DND-41 (cell line): ENCODE data around the gene A1BG.

Experiments used
- ATAC-seq: fragments of 200-7000 bp; cut with Tn5 transposase; 3 replicates; pipeline ENCODE4 v1.9.1; 2021; ENCODE audit warnings: low read depth; ENCODE audit not compliant: insufficient read depth
- DNase-seq: peaks from one replicate; pipeline ENCODE4 v3.0.0-alpha.2; 2020
- H2AFZ ChIP-seq: 2 replicates; pipeline ENCODE4 v1.6.0; 2012; ENCODE audit warnings: low read depth, low read length
- H3K27ac ChIP-seq: 2 replicates; pipeline ENCODE4 v1.5.1; 2012; ENCODE audit warnings: low read length, inconsistent platforms
- H3K27me3 ChIP-seq: fragments of 200-600 bp; sonication (generic); 2 replicates; pipeline ENCODE4 v1.6.0; 2012; ENCODE audit warnings: low read length, mild to moderate bottlenecking, inconsistent platforms; ENCODE audit not compliant: insufficient read depth, poor library complexity
- H3K36me3 ChIP-seq: 2 replicates; pipeline ENCODE4 v1.5.1; 2012; ENCODE audit warnings: low read length, inconsistent platforms; ENCODE audit not compliant: insufficient read depth
- H3K4me1 ChIP-seq: 2 replicates; pipeline ENCODE4 v1.5.1; 2012; ENCODE audit warnings: mild to moderate bottlenecking, low read length; ENCODE audit not compliant: insufficient read depth
- H3K4me2 ChIP-seq: 2 replicates; pipeline ENCODE4 v1.6.0; 2012; ENCODE audit warnings: mild to moderate bottlenecking, moderate library complexity, low read length, inconsistent platforms; ENCODE audit not compliant: insufficient read depth
- H3K4me3 ChIP-seq, 2 experiments: fragments of 200-600 bp in 1 of 2; shearing (Covaris generic) in 1 of 2; 2 replicates each; pipeline ENCODE4 v1.5.1; 2012 to 2016; ENCODE audit warnings: inconsistent platforms in 2 of 2, low read length in 2 of 2, mild to moderate bottlenecking in 2 of 2, low read depth in 1 of 2, moderate library complexity in 1 of 2
- H3K79me2 ChIP-seq: 2 replicates; pipeline ENCODE4 v1.6.0; 2012; ENCODE audit warnings: low read length, inconsistent platforms; ENCODE audit not compliant: insufficient read depth
- H3K9ac ChIP-seq: 2 replicates; pipeline ENCODE4 v1.6.0; 2012; ENCODE audit warnings: low read depth, mild to moderate bottlenecking, inconsistent platforms, low read length, moderate library complexity
- H3K9me3 ChIP-seq: 2 replicates; pipeline ENCODE4 v1.5.1; 2012; ENCODE audit warnings: low read length, moderate library complexity, mild to moderate bottlenecking, inconsistent platforms; ENCODE audit not compliant: insufficient read depth, severe bottlenecking
- H4K20me1 ChIP-seq: 2 replicates; pipeline ENCODE4 v1.6.0; 2012; ENCODE audit warnings: low read length; ENCODE audit not compliant: insufficient read depth
- EZH2 ChIP-seq: IDR thresholded peaks from 3 replicates; pipeline ENCODE4 v1.6.1; 2012; ENCODE audit warnings: borderline replicate concordance, low read depth, mild to moderate bottlenecking, moderate library complexity, low read length, inconsistent platforms; ENCODE audit not compliant: severe bottlenecking
- TF ChIP-seq, protein P1 (sequence below): IDR thresholded peaks from 2 replicates; pipeline ENCODE4 v1.5.1; 2012; ENCODE audit warnings: borderline replicate concordance, low read length, moderate library complexity, mild to moderate bottlenecking; ENCODE audit not compliant: poor library complexity, severe bottlenecking; ENCODE audit errors: extremely low read depth

A1BG gene

DNA sequence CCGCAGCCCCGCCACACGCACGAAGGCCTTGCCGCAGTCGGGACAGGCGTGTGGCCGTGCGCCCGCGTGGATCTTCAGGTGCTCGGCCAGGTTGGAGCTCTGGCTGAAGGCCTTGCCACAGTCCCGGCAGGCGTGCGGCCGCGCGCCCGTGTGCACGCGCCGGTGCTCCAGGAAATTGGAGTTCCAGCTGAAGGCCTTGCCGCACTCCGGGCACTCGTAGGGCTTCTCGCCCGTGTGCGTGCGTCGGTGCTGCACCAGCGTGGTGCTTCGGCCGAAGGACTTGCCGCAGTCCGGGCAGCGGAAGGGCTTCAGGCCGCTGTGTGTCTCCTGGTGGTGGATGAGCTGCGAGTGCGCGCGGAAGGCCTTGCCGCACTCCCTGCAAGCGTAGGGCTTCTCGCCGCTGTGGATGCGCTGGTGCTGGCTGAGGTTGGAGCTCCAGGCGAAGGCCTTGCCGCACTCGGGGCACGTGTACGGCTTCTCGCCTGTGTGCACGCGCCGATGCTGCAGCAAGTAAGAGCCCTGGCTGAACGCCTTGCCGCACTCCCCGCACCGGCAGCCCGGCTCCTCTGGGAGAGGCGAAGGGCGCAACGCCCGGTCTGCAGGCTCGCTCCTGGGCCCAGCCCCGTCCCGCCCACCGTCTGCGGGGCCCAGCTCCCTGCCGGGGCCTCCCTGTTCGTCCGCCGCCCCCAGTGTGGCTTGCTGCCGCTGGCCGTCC is 3.6 kb upstream of the A1BG start:
- ATAC-seq (no peak), DNase-seq (no peak)
- H2AFZ ChIP-seq = no peak overlapping the region
- H3K36me3 ChIP-seq = peaks cover 11% of the 10 kb centered on the region
- H3K79me2 ChIP-seq = peaks cover 10% of the 10 kb centered on the region
- H3K9ac ChIP-seq = no peak overlapping the region
- no peak overlapping the region for H3K4me3 ChIP-seq
- peaks cover 7% of the 10 kb centered on the region; the same call in 1 of the 2 replicates for H4K20me1 ChIP-seq
- H3K4me2 ChIP-seq = no peak overlapping the region
- no peak overlapping the region for H3K27ac ChIP-seq
- no peaks in the 10 kb centered on the region for H3K9me3 ChIP-seq
- TF ChIP-seq EZH2 = no peak
- TF ChIP-seq, protein P1, sequence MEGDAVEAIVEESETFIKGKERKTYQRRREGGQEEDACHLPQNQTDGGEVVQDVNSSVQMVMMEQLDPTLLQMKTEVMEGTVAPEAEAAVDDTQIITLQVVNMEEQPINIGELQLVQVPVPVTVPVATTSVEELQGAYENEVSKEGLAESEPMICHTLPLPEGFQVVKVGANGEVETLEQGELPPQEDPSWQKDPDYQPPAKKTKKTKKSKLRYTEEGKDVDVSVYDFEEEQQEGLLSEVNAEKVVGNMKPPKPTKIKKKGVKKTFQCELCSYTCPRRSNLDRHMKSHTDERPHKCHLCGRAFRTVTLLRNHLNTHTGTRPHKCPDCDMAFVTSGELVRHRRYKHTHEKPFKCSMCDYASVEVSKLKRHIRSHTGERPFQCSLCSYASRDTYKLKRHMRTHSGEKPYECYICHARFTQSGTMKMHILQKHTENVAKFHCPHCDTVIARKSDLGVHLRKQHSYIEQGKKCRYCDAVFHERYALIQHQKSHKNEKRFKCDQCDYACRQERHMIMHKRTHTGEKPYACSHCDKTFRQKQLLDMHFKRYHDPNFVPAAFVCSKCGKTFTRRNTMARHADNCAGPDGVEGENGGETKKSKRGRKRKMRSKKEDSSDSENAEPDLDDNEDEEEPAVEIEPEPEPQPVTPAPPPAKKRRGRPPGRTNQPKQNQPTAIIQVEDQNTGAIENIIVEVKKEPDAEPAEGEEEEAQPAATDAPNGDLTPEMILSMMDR = no peak
- H3K27me3 ChIP-seq = no peaks in the 10 kb centered on the region
- peaks cover 10% of the 10 kb centered on the region for H3K4me1 ChIP-seq

DNA sequence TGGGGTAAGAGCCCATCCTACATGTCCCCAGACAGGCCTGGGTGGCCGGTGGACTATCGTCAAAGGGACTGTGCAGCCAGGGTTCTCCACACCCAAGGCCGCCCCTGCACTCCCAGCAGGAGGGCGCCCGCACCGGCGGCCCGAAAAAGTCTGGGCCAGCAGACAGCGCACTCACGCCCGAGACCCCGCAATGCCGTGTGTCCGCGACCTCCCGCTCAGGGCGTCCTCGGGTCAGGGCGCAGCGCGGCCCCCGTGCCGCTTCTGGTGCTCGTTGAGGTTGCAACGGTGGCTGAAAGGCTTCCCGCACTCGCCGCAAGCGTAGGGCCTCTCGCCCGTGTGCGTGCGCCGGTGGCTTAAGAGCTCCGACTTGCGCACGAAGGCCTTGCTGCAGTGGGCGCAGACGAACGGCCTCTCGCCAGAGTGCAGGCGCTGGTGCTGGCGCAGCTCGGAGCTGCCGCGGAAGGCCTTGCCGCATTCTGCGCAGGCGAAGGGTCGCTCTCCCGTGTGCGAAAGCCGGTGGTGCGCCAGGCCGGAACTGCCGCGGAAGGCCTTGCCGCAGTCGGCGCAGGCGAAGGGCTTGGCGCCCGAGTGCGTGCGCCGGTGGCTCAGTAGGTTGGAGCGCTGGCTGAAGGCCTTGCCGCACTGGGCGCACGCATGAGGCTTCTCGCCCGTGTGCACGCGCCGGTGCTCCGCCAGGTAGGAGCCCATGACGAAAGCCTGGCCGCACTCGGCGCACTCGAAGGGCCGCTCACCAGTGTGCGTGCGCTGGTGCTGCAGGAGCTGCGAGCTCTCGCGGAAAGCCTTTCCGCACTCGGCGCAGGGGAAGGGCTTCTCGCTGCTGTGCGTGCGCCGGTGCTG is 2.8 kb upstream of the A1BG start:
- Histone ChIP-seq H3K4me2 (no peak overlapping the region), H3K79me2 (peaks cover 3% of the 10 kb centered on the region; the same call in 1 of the 2 replicates), H3K9me3 (no peaks in the 10 kb centered on the region), H2AFZ (no peak overlapping the region), H3K27me3 (no peaks in the 10 kb centered on the region), H3K4me1 (peaks cover 2% of the 10 kb centered on the region), H4K20me1 (peaks cover 10% of the 10 kb centered on the region), H3K9ac (no peak overlapping the region), H3K27ac (no peak overlapping the region), H3K36me3 (peaks cover 14% of the 10 kb centered on the region), H3K4me3 (no peak overlapping the region)
- no peak for TF ChIP-seq EZH2
- TF ChIP-seq, protein P1 = no peak
- DNase-seq (no peak), ATAC-seq (no peak)

DNA sequence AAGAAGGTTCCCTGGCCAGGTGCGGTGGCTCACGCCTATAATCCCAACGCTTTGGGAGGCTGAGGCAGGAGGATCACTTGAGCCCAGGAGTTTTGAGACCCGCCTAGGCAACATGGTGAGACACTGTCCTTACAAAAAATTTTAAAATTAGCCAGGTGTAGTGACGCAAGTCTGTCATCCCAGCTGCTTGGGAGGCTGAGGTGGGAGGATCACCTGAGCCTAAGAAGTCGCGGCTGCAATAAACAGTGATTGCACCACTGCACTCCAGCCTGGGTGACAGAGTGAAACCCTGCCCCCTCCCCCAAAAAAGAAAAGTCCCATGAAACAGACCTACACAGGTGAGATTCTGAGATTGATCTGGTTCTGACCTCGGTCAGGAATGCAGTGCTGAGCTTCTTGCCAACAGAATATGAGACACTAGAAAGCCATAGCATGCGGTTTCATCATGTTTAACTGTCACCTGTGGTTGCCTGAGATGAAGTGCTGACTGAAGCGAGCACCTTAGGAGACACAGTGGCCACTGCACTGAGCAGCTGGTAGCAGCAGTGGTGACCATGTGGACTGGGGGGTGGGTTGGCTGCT is 2.0 kb upstream of the A1BG start:
- Histone ChIP-seq H3K9ac (no peak overlapping the region), H3K79me2 (no peaks in the 10 kb centered on the region), H3K4me1 (no peaks in the 10 kb centered on the region), H4K20me1 (peaks cover 10% of the 10 kb centered on the region), H3K36me3 (peaks cover 20% of the 10 kb centered on the region), H3K9me3 (no peaks in the 10 kb centered on the region), H3K4me2 (no peak overlapping the region), H3K27me3 (no peaks in the 10 kb centered on the region), H2AFZ (no peak overlapping the region), H3K4me3 (no peak overlapping the region), H3K27ac (no peak overlapping the region)
- TF ChIP-seq, protein P1 = no peak
- no peak for TF ChIP-seq EZH2
- DNase-seq = no peak
- no peak for ATAC-seq
